T-helper 9 cell (primary cell): ENCODE data around the gene GNAI2.
"Not testable (repeated sequence)": the region's sequence is repeated elsewhere in the genome, so short reads cannot be mapped to it uniquely, and the experiment has no call there.

Source experiments
- DNase-seq: peaks from one replicate; pipeline ENCODE4 v3.0.0-alpha.2; 2020

GNAI2 gene

DNA sequence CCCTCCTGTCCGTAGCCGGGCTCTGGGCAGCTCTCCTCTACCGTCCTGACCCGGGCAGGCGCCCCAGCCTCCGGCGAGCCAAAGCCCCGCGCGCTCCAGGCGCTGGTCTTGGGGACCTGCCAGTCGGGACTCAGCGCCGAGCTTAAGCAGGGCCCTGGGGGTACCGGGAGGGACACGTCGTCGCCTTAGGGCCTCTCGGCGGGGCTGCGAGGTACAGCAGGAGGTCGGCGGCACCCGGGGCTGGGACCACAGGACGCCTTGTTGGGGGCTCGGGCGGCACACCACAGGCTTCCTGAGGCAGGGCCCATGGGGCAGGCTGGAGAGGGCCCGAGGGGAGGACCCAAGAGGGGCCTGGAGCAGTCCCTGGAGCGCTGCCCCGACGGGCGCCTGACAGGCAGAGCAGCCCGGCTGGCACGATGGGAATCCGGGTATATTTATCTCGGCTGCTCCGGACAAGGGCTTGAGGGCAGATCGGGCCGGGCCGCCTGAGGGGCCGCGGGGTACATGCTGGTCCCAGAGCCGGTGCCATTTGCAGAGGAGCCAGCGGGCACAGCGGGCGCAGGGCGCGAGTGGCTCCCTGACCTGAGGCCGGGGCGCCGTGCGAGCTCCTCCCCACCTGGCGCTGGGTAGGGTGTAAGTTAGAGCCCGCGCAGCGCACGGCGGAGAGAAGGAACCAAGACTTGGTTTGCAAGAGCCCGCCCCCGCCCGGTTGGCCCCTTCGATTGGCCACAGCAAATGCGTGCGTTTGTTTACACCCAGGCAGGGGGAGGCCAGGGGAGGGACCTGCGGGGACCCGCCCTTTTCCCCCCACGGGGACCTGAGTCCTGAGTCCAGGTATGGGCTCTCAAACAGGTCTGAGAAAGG is 30.4 kb upstream of the GNAI2 start:
- DNase-seq: no peak

DNA sequence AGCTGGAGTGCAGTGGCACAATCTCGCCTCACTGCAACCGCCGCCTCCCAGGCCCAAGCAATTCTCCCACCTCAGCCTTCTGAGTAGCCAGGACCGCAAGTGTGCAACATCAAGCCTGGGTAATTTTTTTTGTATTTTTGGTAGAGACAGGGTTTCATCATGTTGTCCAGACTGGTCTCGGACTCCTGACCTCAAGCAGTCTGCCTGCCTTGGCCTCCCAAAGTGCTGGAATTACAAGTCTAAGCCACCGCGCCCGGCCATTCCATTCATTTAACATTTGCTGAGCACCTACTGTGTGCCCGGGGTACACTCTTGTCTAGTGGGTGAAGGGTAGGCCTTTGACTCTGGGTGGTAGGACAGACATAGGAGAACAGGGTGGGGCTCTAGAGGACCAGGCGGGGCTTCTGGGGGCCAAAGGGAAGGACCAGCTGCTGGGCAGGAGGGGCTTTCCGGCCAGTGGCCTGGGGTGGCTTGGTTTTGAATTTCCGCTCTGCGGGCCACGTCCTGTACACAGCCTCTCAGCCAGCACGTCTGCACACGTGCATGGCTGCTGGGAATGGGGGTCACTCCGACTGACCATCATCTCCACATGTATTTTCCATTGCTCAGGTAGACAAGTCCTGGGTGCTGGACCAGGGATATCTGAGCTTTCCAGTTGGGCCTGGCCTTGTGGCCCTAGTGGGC is 28.5 kb upstream of the GNAI2 start:
- DNase-seq: no peak

DNA sequence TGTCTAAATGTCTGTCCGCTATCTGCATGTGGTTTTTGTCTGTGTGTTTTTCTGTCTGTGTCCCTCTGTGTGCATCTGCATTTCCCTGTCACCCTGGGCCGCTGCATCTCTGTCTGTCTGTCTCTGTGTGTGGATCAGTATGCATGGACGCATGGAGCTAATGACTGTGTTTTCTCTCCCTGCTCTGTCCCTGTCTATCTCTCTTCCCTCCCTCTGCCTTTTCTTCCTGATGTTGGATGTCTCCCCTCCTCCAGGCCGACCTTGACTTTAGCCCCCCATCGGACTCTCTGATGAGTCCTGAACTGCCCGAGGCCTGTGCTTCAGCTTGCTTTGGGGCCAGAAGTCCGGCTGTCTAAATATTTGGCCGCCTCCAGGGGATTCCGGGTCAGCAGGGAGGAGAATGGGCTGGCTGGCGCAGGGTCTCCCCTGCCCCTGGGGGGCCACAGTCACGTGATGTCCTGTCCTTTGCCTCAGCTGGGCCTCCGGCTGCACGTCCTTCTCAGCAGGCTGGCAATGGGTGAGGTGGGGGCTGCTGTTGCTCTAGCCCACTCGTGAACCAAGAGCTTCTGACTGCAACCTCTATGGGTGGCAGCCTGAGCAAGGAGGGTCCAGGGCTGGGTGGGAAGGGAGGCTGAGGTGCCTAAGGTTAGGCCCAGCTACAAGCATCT is 27.2 kb upstream of the GNAI2 start:
- no peak for DNase-seq

DNA sequence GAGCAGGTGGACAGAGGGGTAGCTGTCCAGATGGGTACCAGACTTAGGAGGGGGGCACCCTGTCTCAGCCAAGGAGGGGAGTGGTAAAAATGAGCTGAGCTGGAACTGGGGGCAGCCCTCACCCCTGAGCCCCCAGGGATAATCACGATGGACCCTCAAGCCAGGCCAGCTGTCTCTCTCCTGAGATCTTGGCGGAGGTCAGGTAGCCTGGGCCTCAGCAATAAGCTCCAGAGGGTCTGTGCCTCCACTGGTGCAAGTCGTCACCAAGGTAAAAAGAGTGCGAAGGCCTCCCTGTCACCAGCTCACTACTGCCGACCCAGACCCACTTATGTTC is 25.9 kb upstream of the GNAI2 start:
- DNase-seq: no peak

DNA sequence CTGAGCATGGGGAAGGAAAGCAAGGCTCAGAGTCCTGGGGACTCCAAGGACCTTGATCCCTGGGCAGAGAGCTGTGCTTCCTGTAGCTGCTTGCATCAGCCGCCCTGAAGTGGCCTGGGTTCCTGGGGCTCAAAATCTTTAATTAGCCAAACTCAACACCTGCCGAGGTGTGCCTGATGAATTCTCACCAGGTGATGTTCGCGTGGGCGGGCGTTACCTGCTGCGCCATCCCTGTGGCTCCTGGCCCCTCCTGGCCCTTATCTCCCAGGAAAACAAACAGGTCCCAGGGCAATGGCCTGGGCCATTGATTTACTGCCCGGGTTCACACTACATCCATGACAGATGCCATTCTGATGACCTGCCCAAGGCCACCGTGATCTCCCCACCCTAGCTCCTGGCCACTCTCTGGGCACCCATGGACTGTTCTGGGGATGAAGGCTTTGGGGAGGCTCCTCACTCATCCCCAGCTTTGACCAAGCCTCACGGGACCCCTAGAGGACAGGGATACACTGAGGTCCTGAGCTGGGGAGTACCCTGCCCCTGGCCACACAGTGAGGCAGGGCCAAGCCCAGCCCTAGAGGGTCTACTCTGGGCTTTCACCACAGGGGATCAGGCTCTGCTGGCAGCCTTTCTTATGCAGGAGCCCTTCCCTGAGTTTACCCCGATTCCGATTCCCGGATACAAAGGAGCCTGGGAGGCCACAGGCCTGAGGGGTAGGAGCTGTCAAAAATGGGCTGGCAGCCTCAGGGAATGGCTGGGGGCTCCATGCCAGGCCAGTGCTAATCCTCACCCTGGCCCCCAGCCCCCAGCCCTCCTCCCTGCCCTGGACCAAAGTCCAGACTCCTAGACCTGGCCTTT is 25.3 kb upstream of the GNAI2 start:
- no peak for DNase-seq

DNA sequence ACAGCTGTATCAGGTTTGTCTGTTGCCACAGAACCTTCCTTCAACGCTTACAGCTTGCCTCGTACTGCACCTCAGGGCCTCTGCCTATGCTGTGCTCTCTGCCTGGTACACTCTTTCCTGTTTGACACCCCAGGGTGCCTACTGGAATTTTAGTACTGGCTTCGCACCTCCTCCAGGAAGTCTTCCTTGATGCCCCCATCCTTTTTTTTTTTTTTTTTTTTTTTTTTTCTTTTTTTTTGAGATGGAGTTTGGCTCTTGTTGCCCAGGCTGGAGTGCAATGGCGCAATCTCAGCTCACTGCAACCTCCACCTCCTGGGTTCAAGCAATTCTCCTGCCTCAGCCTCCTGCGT is 24.7 kb upstream of the GNAI2 start:
- not testable (repeated sequence) for DNase-seq

DNA sequence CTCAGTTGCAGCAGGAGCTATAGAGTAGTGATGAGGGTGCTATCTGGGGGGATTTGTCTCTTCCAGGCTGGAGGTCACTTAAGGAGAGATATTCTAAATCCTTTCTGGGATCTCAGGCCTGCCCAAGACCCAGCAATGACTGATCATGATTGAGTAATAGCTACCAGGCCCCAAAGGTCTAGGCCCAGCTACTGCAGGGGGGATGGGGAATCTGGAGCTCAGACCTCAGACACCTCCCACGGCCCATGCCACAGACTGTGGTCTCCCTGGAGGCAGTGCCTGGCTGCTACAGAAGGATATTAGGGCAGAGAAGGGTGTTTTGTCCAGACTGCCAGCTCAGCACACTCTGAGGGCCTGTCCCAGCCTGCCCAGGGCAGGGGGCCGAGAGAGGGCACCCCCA is 24.1 kb upstream of the GNAI2 start:
- no peak for DNase-seq

DNA sequence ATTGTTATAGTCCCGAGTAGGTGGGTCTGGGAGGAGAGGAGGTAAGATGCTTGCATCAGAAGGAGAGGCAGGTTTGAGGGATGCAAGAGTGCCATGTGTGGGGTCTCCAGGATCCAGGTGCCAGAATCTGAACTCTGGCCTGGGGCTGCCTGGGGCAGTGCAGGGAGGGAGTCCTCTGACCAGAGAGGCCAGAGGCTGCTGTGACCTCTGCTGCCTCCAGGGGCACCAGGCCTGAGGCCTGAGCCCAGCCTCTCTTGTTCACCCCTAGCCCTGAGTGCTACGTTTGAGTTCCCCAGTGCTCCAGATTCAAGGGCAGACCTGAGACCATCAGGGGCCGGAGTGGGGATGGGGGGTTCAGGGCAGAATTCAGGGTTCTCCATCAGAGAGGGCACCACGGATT is 23.5 kb upstream of the GNAI2 start:
- no peak for DNase-seq

DNA sequence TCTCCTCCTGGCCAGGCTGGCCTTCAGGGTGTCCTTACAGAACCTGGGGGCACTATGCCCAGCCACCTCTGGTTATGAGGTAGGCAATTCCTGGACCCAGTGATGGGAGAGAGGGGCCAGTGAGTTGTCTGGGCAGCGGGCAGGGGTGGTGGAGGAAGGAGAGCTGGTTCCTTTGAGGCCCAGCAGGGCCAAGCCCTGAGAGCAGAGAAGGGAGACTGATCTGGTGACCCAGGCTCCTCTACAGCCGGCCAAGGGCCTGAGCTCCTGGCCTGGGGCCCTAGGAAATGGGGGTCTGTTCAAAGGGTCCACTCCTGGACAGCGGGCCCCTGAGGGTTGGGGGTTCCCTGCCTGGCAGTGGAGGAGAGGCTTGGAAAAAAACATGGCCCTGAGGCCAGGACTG is 23.0 kb upstream of the GNAI2 start:
- no peak for DNase-seq

DNA sequence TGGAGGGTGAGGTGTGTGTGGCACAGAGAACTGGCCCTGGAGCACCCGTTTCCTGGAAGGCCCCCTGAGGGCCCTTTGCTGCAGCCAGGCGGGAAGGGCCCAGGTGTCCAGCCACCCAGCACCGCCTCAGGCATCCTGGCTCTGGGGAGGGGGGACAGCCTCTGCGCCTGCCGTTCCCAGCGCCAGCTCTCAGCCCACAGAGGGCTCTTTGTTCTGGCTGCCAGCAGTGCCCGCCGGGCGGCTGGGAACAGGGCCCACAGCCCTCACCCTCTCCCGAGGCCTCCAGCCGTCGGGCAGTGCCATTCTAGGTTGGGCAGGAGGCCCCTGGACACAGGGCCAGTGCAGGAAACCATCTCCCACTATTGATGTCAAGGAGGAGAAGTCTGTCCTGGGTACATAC is 22.6 kb upstream of the GNAI2 start:
- no peak for DNase-seq

DNA sequence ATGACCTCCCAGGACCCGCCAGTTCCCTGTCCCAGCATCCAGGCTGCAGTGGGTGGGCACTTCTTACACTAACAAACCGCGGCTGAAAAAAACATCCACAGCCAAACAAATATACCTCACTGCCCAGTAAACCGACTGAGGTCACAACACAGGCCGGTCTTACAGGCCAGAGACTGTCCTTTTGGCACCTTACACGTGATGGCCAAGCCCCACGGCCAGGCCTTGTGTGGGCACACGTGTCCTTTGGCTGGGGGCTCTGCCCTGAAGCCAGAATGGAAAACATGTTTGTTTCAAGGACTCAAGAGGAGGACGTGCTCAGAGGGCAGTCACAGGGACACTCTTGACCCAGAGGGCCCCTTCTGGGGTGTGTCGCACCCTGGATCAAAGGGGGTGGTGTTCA is 21.2 kb upstream of the GNAI2 start:
- DNase-seq: no peak

DNA sequence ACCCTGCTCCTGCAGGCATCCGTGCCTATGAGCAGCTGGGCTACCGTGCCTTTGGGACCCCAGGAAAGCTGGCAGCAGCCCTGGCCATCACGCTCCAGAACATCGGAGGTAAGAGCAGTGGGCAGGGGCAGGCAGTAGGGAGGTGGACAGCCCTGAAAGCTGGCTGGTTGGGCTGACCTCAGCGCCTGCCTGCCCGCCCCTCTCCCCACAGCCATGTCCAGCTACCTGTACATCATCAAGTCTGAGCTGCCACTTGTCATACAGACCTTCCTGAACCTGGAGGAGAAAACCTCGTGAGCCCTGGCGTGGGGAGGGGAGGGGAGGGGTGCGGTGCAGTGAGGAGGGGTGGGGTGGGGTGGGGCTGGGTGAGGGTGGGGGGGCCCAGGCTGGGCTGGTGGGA is 20.5 kb upstream of the GNAI2 start:
- no peak for DNase-seq

DNA sequence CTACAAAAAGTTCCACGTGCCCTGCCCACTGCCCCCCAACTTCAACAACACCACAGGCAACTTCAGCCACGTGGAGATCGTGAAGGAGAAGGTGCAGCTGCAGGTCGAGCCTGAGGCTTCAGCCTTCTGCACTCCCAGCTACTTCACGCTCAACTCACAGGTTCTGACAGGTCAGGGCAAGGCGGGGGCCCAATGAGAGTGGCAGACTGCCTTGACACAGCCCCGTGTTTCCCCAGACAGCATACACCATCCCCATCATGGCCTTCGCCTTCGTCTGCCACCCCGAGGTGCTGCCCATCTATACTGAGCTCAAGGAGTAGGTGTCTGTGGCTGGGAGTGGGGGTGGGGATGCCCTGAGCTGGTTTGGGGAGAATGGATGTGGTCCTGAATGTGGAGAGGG is 18.3 kb upstream of the GNAI2 start:
- no peak for DNase-seq

DNA sequence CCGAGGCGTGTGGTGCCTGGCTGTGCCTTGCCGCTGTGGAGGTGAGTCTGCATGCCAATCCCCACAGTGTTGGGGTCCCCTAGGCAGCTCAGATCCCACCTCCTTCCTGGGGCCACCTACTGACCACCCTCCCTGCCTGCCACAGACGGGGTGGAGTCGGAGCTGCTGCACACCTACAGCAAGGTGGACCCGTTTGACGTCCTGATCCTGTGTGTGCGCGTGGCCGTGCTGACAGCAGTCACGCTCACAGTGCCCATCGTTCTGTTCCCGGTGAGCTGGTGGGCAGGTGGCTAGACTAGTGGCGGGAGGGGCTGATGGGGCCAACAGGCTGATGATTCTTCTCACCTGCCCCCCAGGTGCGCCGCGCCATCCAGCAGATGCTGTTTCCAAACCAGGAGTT is 17.6 kb upstream of the GNAI2 start:
- DNase-seq: no peak

DNA sequence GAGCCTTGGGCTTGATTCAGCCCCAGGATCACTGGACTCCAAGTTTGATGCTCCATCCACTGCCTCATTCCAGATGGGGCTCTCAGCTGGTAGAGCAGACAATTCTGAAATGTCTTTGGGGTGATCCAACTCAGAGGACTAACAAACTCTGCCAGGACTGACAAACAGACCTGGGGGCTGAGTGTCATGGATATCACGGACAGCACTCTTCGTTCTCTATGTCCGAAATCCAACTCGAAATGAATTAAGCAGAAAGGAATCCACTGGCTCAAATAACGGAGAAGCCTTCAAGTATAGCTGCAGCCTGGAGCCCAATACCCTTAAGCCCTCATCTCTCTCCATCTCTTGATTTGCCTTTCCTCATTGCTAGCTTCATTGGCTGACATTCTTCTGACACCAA is 16.7 kb upstream of the GNAI2 start:
- no peak for DNase-seq

DNA sequence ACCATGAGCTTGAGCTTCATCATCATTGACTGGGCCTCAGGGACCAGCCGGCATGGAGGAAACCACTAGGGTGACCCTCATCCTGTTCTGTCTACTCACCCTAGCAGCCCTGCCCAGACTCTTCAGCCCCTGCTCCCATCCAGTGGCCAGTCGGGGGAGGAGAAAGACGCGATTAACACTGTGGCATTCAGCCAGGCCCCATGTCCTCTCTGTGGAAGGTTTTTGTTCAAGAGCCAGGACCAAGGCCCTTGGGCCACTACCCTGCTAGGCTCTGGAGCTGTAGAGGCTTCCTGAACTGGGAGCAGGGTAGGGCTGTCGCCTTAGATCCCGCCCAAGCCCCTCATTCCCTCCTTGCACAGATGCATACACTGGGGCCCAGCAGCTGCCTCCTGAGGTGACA is 15.9 kb upstream of the GNAI2 start:
- DNase-seq: no peak

DNA sequence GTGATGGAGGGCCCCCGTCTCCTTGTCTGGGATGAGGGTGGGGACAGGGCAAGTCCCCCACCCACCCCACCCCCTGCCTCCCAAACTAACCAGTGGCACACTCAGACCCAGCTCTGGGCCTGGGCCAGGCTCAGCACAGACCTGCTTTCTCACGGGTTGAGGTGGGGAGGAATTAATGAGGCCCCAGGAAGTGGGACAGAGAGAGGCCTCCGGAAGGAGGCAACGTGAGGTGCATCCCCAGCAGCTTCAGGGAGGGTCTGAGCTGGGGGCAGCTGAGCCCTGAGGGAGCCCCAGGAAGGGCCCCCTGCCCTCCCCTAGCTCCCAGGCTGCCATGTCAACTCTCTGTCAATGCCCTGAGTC is 15.0 kb upstream of the GNAI2 start:
- DNase-seq: no peak

DNA sequence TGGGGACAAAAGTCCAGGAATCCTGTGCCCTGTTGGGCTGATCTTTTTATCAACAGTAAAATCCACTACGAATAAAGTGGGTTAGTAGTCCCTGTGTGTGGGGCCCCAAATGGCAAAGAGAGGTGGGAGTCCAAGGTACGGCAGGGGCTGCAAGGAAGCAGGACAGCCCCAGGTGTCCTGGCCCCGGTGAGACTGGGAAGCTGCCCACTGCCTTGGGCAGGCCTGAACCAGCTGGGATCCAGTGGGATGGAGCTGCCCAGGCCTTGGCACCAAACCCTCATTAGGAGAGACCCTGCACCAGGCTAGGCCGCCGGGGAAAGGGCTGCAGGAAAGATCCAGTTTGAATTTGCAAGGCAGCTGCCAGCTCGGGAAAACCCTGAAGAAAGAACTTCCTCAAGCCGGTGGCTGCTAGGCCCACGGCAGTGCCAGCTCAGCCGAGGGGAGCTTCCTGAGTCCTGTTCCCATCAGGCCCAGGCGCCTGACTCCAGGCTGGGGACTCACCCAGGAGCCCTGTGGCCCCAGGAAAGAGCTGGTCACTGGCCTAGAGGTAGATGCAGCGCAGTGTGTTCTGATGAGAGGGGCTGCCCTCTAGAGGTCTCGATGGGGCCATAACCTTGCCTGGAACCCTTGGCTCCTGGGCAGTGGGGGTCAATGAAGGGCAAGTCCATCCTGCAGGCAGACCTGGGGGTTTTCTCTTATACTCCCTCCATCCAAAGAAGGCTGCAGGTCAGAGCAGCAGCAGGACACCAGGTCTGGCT is 14.4 kb upstream of the GNAI2 start:
- no peak for DNase-seq

DNA sequence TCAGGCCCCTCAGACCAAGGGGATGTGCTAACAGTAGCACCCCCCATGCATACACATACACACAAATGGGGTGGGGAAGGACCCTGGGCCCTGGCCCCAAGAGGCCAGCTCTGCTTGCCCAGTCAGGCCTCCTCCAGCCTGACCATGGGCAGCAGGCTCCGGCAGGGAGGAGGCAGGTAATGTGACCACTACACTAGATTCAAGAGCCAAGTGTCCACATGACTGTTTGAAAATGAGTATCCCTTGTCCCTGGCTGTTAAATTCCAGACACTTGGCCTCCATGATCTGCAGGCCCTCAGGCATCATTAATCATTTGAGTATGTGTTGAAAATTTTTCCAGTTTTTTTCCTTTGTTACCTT is 13.9 kb upstream of the GNAI2 start:
- no peak for DNase-seq

DNA sequence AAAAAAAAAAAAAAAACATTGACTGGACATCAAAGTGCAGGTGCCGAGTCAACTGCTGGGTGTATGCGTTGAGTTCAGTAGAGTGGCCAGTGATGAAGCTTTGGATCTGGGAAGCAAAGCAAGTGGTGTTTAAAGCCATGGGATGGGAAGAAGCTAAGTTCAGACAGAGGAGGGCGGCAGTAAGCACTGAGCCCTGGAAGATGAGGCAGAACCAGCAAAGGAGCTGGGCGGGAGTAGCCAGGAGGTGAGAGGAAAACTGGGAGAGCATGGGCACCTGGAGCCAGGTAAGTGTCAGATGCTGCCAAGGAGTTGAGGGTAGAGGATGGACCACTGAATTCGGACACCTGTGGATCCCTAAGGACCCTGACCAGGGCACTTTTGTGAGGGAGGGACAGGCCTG is 11.4 kb upstream of the GNAI2 start:
- no peak for DNase-seq

DNA sequence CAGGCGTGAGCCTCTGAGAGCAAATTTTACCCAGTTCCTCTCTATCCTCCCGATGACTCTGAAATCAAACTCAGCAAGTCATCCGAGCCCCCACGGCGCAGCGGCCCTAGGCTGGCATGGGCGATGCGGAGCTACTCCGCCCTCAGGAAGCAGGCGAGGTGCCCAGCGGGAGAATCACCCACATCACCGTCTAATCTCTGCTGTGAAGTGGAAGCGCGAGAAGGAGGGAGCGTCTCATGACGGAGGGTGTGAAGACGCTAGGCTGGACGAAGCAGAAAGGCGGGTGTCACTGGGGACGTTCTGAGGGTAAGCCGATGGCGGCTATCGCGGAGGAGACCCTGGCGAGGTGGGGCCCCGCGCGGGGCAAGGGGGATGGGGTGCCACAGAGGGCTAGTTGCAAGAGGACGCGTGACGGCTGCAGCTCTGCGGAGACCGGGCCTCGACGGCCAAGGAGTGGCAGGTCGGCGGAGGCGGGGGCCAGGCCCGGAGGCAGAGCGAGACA is 9.1 kb upstream of the GNAI2 start:
- peak; percentile 30 for DNase-seq

DNA sequence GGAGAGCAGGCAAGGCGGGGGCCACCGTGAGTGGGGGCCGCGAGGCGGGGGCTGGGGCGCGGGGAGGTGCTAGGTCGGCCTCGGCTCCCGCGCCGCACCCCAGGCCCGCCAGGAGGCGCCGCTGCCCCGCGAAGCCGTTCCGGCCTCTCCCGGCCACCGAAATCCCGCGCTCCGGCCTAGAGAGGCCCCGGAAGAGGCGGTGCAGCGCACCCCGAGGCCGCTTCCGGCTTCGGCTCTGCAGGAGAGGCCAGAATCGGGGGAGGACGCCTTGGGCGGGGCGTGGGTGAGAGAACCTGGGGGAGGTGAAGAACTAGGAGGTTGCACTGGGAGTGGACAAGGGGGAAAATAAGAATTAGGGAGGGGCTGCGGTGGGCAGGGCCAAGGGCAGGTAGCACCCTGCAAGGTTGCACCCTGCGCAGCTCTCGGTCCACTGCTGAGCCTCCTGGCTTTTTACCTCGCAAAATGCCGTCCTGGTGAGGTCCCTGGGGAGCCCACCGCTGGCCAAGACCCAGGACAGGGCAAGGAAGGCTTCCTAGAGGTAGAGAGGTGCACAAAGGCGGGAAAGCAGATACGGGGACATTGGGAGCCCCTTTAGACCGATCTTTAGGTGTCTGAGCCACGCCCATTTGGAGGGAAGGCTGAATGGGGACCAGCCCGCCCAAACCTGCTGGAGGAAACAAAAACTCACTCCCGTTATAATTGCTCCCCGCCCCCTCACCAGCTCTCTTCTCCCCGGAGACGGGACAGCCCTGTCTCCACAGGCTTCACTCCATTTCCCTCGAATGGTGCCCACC is 8.4 kb upstream of the GNAI2 start:
- DNase-seq: peak; percentile 87
